H9 (cell line): ENCODE measurements around the gene ROR1. TPM values are rescaled to one million over a fixed set of nuclear protein-coding genes. Genes with fewer than 3 reads are reported as not detected.

Source experiments
- DNase-seq: peaks from one replicate; pipeline ENCODE4 v3.0.0-alpha.2; 2017
- H2AFZ ChIP-seq: one replicate; pipeline ENCODE4 v1.6.1; 2013; ENCODE audit warnings: mild to moderate bottlenecking, low read length, control low read depth, moderate library complexity
- H2AK5ac ChIP-seq: 2 replicates; pipeline ENCODE4 v1.6.1; 2013; ENCODE audit warnings: low read length, control low read depth, mixed read lengths; ENCODE audit not compliant: insufficient read length
- H2BK120ac ChIP-seq: one replicate; pipeline ENCODE4 v1.6.1; 2013; ENCODE audit warnings: low read depth, mild to moderate bottlenecking, low read length, control low read depth, inconsistent platforms; ENCODE audit not compliant: poor library complexity, severe bottlenecking
- H2BK12ac ChIP-seq: 2 replicates; pipeline ENCODE4 v1.6.1; 2013; ENCODE audit warnings: low read length, control low read depth, mixed read lengths, low read depth; ENCODE audit not compliant: insufficient read length
- H2BK15ac ChIP-seq: 2 replicates; pipeline ENCODE4 v1.6.1; 2013; ENCODE audit warnings: low read depth, low read length, control low read depth
- H2BK20ac ChIP-seq: one replicate; pipeline ENCODE4 v1.6.1; 2013; ENCODE audit warnings: low read depth, mild to moderate bottlenecking, low read length, control low read depth, inconsistent platforms; ENCODE audit not compliant: poor library complexity, severe bottlenecking
- H2BK5ac ChIP-seq: 2 replicates; pipeline ENCODE4 v1.6.1; 2013; ENCODE audit warnings: low read length, control low read depth, mixed read lengths; ENCODE audit not compliant: insufficient read length
- H3K14ac ChIP-seq: 2 replicates; pipeline ENCODE4 v1.6.1; 2013; ENCODE audit warnings: low read length, control low read depth; ENCODE audit not compliant: insufficient read depth
- H3K18ac ChIP-seq: 2 replicates; pipeline ENCODE4 v1.6.1; 2013; ENCODE audit warnings: low read depth, mild to moderate bottlenecking, mixed read lengths, low read length, control low read depth; ENCODE audit not compliant: insufficient read length
- H3K23ac ChIP-seq: 2 replicates; pipeline ENCODE4 v1.6.1; 2013; ENCODE audit warnings: low read length, control low read depth, mixed read lengths, low read depth; ENCODE audit not compliant: insufficient read length
- H3K23me2 ChIP-seq: 2 replicates; pipeline ENCODE4 v1.6.1; 2013; ENCODE audit warnings: low read depth, mild to moderate bottlenecking, mixed read lengths, low read length, control low read depth; ENCODE audit not compliant: insufficient read length, poor library complexity, severe bottlenecking
- H3K27ac ChIP-seq: 2 replicates; pipeline ENCODE4 v1.5.1; 2013; ENCODE audit warnings: low read length, control low read depth, mixed read lengths, low read depth; ENCODE audit not compliant: insufficient read length
- H3K27me3 ChIP-seq: 2 replicates; pipeline ENCODE4 v1.6.1; 2013; ENCODE audit warnings: low read length, control low read depth, inconsistent platforms; ENCODE audit not compliant: insufficient read depth
- H3K4ac ChIP-seq: 2 replicates; pipeline ENCODE4 v1.6.1; 2013; ENCODE audit warnings: low read depth, mild to moderate bottlenecking, control low read depth, inconsistent platforms, low read length, moderate library complexity
- H3K4me1 ChIP-seq: 2 replicates; pipeline ENCODE4 v1.6.1; 2013; ENCODE audit warnings: low read length, control low read depth, inconsistent platforms; ENCODE audit not compliant: insufficient read depth
- H3K4me2 ChIP-seq: 2 replicates; pipeline ENCODE4 v1.6.1; 2013; ENCODE audit warnings: low read length, control low read depth, mixed read lengths; ENCODE audit not compliant: insufficient read length, insufficient read depth
- H3K56ac ChIP-seq: 2 replicates; pipeline ENCODE4 v1.6.1; 2013; ENCODE audit warnings: low read depth, mild to moderate bottlenecking, mixed read lengths, low read length, control low read depth; ENCODE audit not compliant: insufficient read length
- H3K79me1 ChIP-seq: 2 replicates; pipeline ENCODE4 v1.6.1; 2013; ENCODE audit warnings: low read depth, mild to moderate bottlenecking, moderate library complexity, low read length, control low read depth, inconsistent platforms; ENCODE audit not compliant: insufficient read depth, poor library complexity, severe bottlenecking
- H3K79me2 ChIP-seq: 2 replicates; pipeline ENCODE4 v1.6.1; 2013; ENCODE audit warnings: low read length, control low read depth, inconsistent platforms; ENCODE audit not compliant: insufficient read depth
- H3K9ac ChIP-seq: 2 replicates; pipeline ENCODE4 v1.6.1; 2013; ENCODE audit warnings: low read length, control low read depth, mixed read lengths; ENCODE audit not compliant: insufficient read length; ENCODE audit errors: extremely low read depth
- H3K9me3 ChIP-seq: one replicate; pipeline ENCODE4 v1.6.1; 2013; ENCODE audit warnings: low read depth, low read length, inconsistent platforms; ENCODE audit not compliant: control insufficient read depth
- H3T11ph ChIP-seq: one replicate; pipeline ENCODE4 v1.6.1; 2013; ENCODE audit warnings: mild to moderate bottlenecking, low read length, control low read depth, inconsistent platforms
- H4K20me1 ChIP-seq: one replicate; pipeline ENCODE4 v1.6.1; 2013; ENCODE audit not compliant: control insufficient read depth, insufficient read length, insufficient read depth
- H4K5ac ChIP-seq: 2 replicates; pipeline ENCODE4 v1.6.1; 2013; ENCODE audit warnings: low read depth, mild to moderate bottlenecking, mixed read lengths, low read length, control low read depth; ENCODE audit not compliant: insufficient read length
- H4K8ac ChIP-seq: replicated peaks from 2 replicates; pipeline ENCODE4 v1.6.1; 2013; ENCODE audit warnings: low read length, control low read depth, mixed read lengths, low read depth; ENCODE audit not compliant: insufficient read length
- H4K91ac ChIP-seq: 2 replicates; pipeline ENCODE4 v1.6.1; 2013; ENCODE audit warnings: low read depth, mild to moderate bottlenecking, moderate library complexity, mixed read lengths, low read length, control low read depth; ENCODE audit not compliant: insufficient read length
- H3K27ac Mint-ChIP-seq, 3 experiments: 2 replicates in 2 of 3; 3 replicates in 1 of 3; pipeline ENCODE4 v1.8.0; 2020 to 2021; ENCODE audit warnings: mixed read lengths in 3 of 3, mild to moderate bottlenecking in 1 of 3, moderate library complexity in 1 of 3
- H3K27me3 Mint-ChIP-seq: 2 replicates; pipeline ENCODE4 v1.8.0; 2021; ENCODE audit warnings: low read depth, mild to moderate bottlenecking, moderate library complexity, mixed read lengths
- H3K36me3 Mint-ChIP-seq, 3 experiments: 2 replicates in 2 of 3; 3 replicates in 1 of 3; pipeline ENCODE4 v1.8.0; 2020 to 2021; ENCODE audit warnings: low read depth in 3 of 3, mixed read lengths in 3 of 3; ENCODE audit not compliant: insufficient read depth in 1 of 3
- H3K4me1 Mint-ChIP-seq, 2 experiments: 2 replicates each; pipeline ENCODE4 v1.8.0; 2020; ENCODE audit warnings: mixed read lengths in 2 of 2
- H3K4me3 Mint-ChIP-seq, 2 experiments: 2 replicates in 1 of 2; 3 replicates in 1 of 2; pipeline ENCODE4 v1.8.0; 2020 to 2021; ENCODE audit warnings: mild to moderate bottlenecking in 2 of 2, mixed read lengths in 2 of 2, moderate library complexity in 1 of 2
- H3K9me3 Mint-ChIP-seq, 2 experiments: 2 replicates in 1 of 2; 3 replicates in 1 of 2; pipeline ENCODE4 v1.8.0; 2020; ENCODE audit warnings: mild to moderate bottlenecking in 2 of 2, mixed read lengths in 2 of 2, moderate library complexity in 1 of 2
- CTCF ChIP-seq: fragments of 200-600 bp; sonication (generic); conservative IDR thresholded peaks from 3 replicates; pipeline ENCODE4 v1.8.0; 2021; ENCODE audit warnings: antibody characterized with exemption, mild to moderate bottlenecking
- WGBS: extraction: QIAGEN DNeasy Blood & Tissue Kit; methylation state at CpG from one replicate; pipeline ENCODE4 v1.1.7; 2013; ENCODE audit warnings: missing lambda C conversion rate, low lambda C conversion rate, mixed read lengths; ENCODE audit not compliant: insufficient read length; ENCODE audit errors: extremely low coverage; 5-methylcytosine and 5-hydroxymethylcytosine counted together
- total RNA-seq: library from RNA; stranded (reverse); gene quantifications from 2 replicates; pipeline ENCODE4 v1.2.1, GENCODE V29; 2021

ROR1 gene
- total RNA-seq, 1 experiment from 2014 or later: 75.9 TPM

- no peak overlapping the region for H4K91ac ChIP-seq
- H2AFZ ChIP-seq: no peak overlapping the region
- H3K4me1 ChIP-seq: no peaks in the 10 kb centered on the region
- no peak overlapping the region for H3K23ac ChIP-seq
- no peak overlapping the region for H3T11ph ChIP-seq
- H3K27me3 Mint-ChIP-seq: no peaks in the 10 kb centered on the region
- DNase-seq: no peak
- no peak overlapping the region for H2BK15ac ChIP-seq
- no peak overlapping the region for H3K14ac ChIP-seq
- peaks cover 0 to 2% (median 0%) of the 10 kb centered on the region in 3 experiments; a peak in 1 of 7 replicates for H3K36me3 Mint-ChIP-seq
- peaks cover 3 to 8% of the 10 kb centered on the region in 2 experiments; a peak in 3 of 5 replicates for H3K9me3 Mint-ChIP-seq
- WGBS: no CpG with 5 or more reads among the region's 8 CpGs
- no peak overlapping the region for H2AK5ac ChIP-seq
- H3K56ac ChIP-seq: no peak overlapping the region
- no peaks in the 10 kb centered on the region for H4K20me1 ChIP-seq
- H3K9me3 ChIP-seq: no peaks in the 10 kb centered on the region
- H3K18ac ChIP-seq: no peak overlapping the region
- no peak overlapping the region for H2BK5ac ChIP-seq
- no peaks in the 10 kb centered on the region for H3K79me1 ChIP-seq
- no peak overlapping the region for H4K8ac ChIP-seq
- H3K4me2 ChIP-seq: no peak overlapping the region
- no peak overlapping the region for H2BK20ac ChIP-seq
- no peak overlapping the region for H2BK12ac ChIP-seq
- TF ChIP-seq CTCF: no peak
- H3K27ac Mint-ChIP-seq: peak overlapping the region in 1 of 3 experiments; percentile 17; a peak in 2 of 7 replicates
- no peak overlapping the region for H2BK120ac ChIP-seq
- no peak overlapping the region for H3K27ac ChIP-seq
- no peak overlapping the region for H3K9ac ChIP-seq
- no peaks in the 10 kb centered on the region for H3K79me2 ChIP-seq
- H3K27me3 ChIP-seq: no peaks in the 10 kb centered on the region
- H3K23me2 ChIP-seq: no peaks in the 10 kb centered on the region
- no peak overlapping the region for H3K4ac ChIP-seq
- H4K5ac ChIP-seq: no peak overlapping the region
- H3K4me3 Mint-ChIP-seq: no peak overlapping the region
- peaks cover 5 to 9% of the 10 kb centered on the region in 2 experiments; a peak in 3 of 4 replicates for H3K4me1 Mint-ChIP-seq
Measured at GRCh38 chr1:64194168-64195080, 420.6 kb downstream of the ROR1 start.
